Measurements from ENCODE around the gene DDAH2.

Gene DDAH2

GRCh38 chr6:31729979-31730630 is 1.0 kb upstream of the DDAH2 start:
- DNase-seq = peak; percentile 39 to 42

- peak; percentile 75 to 77 for DNase-seq
Observed at GRCh38 chr6:31729515-31729978, 448 bp upstream of the DDAH2 start.

GRCh38 chr6:31727717-31728671 is 1.1 kb downstream of the DDAH2 start:
- DNase-seq = no peak

GRCh38 chr6:31727034-31727716 is 1.9 kb downstream of the DDAH2 start:
- DNase-seq = no peak

GRCh38 chr6:31725502-31726350 is 3.4 kb downstream of the DDAH2 start:
- DNase-seq = no peak

GRCh38 chr6:31723980-31724691 is 5.0 kb downstream of the DDAH2 start:
- DNase-seq = no peak

GRCh38 chr6:31723245-31723979 is 5.7 kb downstream of the DDAH2 start, which contains the start of gene MPIG6B:
MPIG6B (plus strand) TSS chr6:31723373; CDS start chr6:31723384, 11 bp downstream.
- no peak for DNase-seq

- DNase-seq = no peak
Observed at GRCh38 chr6:31722173-31722572, 6.9 kb downstream of the DDAH2 start.

GRCh38 chr6:31721351-31722020 is 7.6 kb downstream of the DDAH2 start, which contains the start of gene LY6G6C:
LY6G6C (minus strand) TSS chr6:31721746; CDS start chr6:31721679, 67 bp downstream.
- no peak for DNase-seq

GRCh38 chr6:31720196-31720770 is 8.8 kb downstream of the DDAH2 start:
- no peak for DNase-seq

GRCh38 chr6:31719001-31719400 is 10.1 kb downstream of the DDAH2 start:
- DNase-seq = no peak

GRCh38 chr6:31718265-31718664 is 10.8 kb downstream of the DDAH2 start:
- no peak for DNase-seq

- DNase-seq = no peak
Observed at GRCh38 chr6:31717499-31718222, 11.4 kb downstream of the DDAH2 start.

GRCh38 chr6:31715022-31715958 is 13.8 kb downstream of the DDAH2 start, which contains the start of gene LY6G6D:
LY6G6D (plus strand) TSS chr6:31715348; CDS start chr6:31715356, 8 bp downstream.
- DNase-seq = no peak

GRCh38 chr6:31713991-31714684 is 15.0 kb downstream of the DDAH2 start:
- no peak for DNase-seq

- DNase-seq = no peak
Observed at GRCh38 chr6:31713465-31713864, 15.6 kb downstream of the DDAH2 start.

- DNase-seq = no peak
Observed at GRCh38 chr6:31712296-31712695, 16.8 kb downstream of the DDAH2 start.

Data from activated CD4-positive, alpha-beta T cell treated with anti-CD3 and anti-CD28 coated beads, Interleukin-2, amount 50 U/mL, for 4 hours (primary cell).